Left renal cortex interstitium (tissue), 4 donors: ENCODE measurements around the gene SIKE1. TPM values are rescaled to one million over a fixed set of nuclear protein-coding genes. Genes with fewer than 3 reads are reported as not detected.
"Not testable (repeated sequence)": the region's sequence is repeated elsewhere in the genome, so short reads cannot be mapped to it uniquely, and the experiment has no call there.

Experiments used
- DNase-seq, 4 donors: peaks; one replicate each; pipeline ENCODE4 v3.0.0-alpha.2; 2013; ENCODE audit warnings: low read depth in 4 of 4, low spot score in 2 of 4, missing footprints in 1 of 4
- polyA plus RNA-seq, 4 donors: library from polyadenylated mRNA; unstranded; fragments of 120-200 nt; gene quantifications; one replicate each; pipeline ENCODE4 v1.2.1, GENCODE V29; 2013; ENCODE audit not compliant: insufficient read length in 4 of 4

The SIKE1 gene
- 10 to 100 TPM; 47.9 to 62.3 (median 57.1) TPM for polyA plus RNA-seq

DNA sequence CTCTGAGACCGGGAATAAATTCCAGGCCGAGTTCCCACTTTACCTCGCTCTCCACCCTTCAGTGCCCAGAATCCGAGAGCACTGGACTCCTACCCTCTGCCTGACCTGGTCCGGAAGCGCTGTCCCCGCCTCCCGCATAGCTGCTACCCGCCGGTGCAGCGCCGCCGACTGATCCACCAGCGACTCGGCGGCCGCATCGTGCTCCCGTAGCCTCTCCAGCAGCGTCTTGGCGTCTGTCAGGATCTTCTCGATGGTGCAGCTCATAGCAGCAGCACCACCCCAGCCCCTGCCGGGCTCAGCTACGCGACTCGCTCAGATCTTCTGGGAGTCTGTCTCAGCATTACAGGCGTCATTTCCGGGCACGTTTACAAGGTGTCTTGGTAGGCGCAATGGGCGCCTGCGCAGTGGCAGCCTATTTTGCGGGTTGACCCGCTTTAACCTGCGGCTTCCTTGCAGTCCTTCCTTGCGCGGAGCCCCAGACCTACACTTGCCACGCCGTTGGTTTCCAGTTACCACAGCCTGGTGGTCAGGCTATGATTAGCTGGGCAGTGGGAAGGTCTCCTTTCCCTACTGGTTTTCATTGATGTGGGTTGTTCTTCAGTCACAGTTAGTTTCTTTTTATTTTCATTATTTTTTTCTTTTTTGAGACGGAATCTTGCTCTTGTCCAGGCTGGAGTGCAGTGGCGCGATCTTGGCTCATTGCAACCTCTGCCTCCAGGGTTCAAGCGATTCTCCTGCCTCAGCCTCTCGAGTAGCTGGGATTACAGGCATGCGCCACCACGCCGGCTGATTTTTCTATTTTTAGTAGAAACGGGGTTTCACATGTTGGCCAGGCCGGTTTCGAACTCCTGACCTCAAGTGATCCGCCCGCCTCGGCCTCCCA lies at the start of gene SIKE1:
Gene SIKE1 (minus strand): TSS at position 342 of the 883 bp plus-strand sequence. CDS start 78 bp downstream, at position 264.
- peak; percentile 79 to 90 (median 90) for DNase-seq

- DNase-seq = not testable (repeated sequence)
Measured at GRCh38 chr1:114830075-114830474, 49.6 kb upstream of the SIKE1 start.

DNA sequence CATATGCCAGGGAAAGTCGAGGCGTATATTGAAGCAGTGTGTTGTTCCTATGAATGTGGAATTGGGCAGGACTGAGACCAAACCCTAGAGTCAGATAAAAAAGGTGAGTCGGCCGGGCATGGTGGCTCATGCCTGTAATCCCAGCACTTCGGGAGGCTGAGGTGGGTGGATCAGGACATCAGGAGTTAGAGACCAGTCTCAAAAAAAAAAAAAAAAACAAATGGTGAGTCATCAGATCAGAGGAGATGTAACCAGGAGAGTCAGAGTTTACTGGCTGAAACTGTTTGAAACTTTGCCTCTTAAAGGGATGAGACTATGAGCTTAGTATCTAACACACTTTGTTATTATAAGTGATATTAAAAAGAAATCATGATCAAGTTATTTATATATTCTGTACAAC lies 47.8 kb upstream of the SIKE1 start:
- no peak for DNase-seq

DNA sequence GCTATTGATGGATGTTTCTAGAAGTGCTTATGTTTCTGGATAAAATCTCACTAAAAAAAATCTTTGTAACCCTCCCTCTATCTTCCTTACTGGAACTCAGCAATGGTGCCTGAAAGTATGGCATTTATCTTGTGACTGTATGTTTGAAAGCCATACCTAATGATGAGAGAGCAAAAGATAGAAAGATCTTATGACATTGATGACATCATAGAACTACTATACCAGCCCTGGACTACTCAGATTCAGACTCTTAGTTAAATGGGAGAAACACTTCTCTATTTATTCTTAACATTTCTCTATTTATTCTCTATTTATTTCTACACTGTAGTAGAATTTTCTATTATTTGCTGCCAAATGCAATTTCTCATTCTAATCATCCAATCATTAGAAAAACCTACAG lies 41.5 kb upstream of the SIKE1 start:
- DNase-seq = no peak

- no peak for DNase-seq
Measured at GRCh38 chr1:114820392-114820791, 39.9 kb upstream of the SIKE1 start.

DNA sequence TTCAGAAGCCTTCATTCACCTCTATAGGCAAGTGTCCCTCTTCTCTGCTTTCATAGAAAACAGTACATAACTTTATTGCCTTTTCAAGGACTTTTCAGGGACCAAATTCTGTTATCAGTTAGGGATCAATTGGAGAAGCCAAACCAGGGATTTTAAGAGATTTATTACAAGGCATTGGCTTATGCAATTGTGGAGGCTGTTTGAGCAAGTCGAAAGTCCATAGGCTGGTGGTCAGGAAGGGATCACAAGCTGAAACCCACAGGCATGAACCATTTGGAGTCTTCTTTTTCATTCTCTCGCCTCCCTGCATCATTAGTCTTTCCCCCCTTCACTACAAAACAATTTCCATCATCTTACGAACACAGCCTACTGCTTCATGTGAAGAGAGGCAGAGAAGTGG lies 39.4 kb upstream of the SIKE1 start:
- DNase-seq = no peak

DNA sequence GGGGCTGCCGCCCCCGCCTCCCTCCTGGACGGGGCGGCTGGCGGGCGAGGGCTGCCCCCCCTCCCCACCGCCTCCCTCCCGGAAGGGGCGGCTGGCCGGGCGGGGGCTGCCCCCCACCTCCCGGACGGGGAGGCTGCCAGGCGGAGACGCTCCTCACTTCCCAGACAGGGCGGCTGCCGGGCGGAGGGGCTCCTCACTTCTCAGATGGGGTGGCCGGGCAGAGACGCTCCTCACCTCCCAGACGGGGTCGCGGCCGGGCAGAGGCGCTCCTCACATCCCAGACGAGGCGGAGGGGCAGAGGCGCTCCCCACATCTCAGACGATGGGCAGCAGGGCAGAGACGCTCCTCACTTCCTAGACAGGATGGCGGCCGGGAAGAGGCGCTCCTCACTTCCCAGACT lies 24.0 kb upstream of the SIKE1 start:
- not testable (repeated sequence) for DNase-seq

DNA sequence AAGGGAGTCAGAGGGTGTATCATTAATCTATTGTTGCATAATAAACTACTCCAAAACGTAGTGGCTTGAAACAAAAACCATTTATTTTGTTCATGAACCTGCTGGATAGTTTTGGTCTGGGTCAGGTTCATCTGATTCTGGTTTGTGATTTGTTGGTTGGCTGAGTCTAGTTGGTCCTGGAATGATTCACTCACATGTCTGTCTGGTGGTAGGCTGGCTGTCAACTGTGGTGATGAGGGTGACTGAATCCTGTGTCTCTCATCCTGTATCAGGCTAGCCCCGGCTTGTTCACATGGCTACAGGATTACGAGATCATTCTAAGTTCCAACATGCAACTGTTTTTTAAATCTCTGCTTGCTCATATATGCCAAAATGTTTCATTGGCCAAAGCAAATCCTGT lies 22.5 kb upstream of the SIKE1 start:
- no peak for DNase-seq

GRCh38 chr1:114794038-114794437 lies 13.6 kb upstream of the SIKE1 start:
- DNase-seq = no peak

- not testable (repeated sequence) for DNase-seq
Measured at GRCh38 chr1:114790581-114790980, 10.1 kb upstream of the SIKE1 start.

GRCh38 chr1:114786440-114786839 lies 6.0 kb upstream of the SIKE1 start:
- not testable (repeated sequence) for DNase-seq

DNA sequence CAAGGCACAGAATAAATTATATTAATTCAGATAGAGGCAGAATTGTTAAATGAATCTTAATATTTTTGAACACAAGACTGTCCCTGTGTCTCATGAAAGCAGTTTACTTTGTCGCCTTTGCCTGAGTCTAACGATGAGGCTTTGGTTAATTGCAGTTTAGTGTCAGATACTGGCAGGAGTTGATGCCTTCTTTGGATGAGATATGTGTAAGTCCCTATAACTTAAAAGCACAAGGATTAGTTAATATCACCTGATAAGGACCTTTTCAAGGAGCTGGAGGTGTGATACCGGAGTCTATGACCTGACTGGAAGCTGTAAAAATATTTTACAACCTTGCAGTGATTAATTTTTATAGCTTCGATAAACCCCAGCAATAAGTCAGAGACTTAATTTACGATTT lies 2.0 kb upstream of the SIKE1 start:
- DNase-seq = no peak

GRCh38 chr1:114779722-114780121 lies 763 bp downstream of the SIKE1 start:
- DNase-seq = no peak

- not testable (repeated sequence) for DNase-seq
Measured at GRCh38 chr1:114776726-114777125, 3.8 kb downstream of the SIKE1 start.

DNA sequence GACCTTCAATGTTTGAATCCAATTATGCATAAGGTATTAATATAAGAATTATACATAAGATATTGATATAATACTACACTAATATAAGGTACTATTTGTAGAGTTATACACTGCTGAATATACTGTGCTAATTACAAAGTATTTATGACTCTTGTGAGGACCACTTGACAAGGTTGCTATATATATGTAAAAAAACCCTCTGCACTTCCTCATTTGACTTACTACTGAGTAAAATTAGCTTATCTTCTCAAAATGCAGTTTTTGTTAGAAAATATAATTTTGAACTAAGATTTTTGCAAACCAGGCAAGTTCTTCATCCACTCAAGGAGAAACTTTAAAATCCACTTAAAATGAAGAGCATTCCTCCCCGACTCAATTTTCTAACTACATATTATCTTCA lies 8.5 kb downstream of the SIKE1 start:
- DNase-seq = no peak

GRCh38 chr1:114770989-114771388 lies 9.5 kb downstream of the SIKE1 start:
- DNase-seq = no peak

DNA sequence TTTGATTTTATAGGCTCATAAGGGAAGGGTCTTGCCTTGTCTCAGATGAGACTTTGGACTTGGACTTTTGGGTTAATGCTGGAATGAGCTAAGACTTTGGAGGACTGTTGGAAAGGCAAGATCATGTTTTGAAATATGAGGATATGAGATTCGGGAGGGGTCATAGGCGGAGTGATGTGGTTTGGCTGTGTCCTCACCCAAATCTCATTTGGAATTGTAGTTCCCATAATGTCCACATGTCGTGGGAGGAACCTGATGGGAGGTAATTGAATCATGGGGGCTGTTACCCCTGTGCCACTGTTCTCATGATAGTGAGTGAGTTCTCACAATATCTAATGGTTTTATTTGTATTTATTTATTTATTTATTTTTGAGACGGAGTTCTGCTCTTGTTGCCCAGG lies 15.8 kb downstream of the SIKE1 start:
- no peak for DNase-seq

- DNase-seq = peak in 1 of 4 donors; percentile 3
Measured at GRCh38 chr1:114758256-114758832, 22.1 kb downstream of the SIKE1 start.

DNA sequence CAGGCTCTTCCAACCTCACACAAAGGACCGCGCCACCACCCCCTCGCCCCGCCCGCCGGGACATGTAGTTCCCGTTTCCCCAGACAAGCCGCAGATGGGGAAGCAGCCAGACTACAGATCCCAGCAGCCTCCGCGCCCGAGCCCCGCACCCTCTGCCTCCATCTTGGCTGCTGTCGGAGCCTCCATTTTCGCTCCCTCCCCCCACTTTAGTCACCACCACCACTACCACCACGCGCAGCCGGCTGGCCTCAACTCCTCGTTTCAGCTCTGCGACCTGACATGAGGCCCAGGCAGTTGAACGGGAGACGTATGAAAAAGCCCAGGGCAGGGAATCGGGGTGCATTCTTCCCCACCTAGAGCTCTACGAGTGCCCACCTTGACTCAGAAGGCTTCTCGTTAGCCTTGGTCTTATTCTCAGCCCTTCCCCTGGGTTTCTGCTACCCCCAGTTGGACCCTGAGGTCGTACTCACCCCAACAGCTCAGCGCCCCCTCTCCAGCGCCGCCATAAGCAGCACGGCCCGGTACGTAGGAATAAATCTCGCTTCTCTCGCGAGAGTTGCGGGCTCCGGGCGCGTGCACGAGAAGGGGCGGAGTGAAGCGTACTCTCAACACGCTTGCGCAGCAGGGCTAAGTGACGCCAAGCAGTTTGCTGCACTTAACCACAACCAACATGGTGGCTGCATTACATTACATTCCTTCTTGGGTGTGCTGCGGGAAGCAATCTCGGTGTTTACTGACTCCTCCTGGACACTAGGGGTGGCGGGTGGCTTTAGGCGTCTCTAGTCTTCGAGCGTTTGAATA lies 22.8 kb downstream of the SIKE1 start, which contains the start of gene CSDE1:
Gene CSDE1 (minus strand): TSS at position 530 of the 801 bp plus-strand sequence. CDS start 18,094 bp downstream, outside the sequence.
- peak; percentile 95 to 97 (median 96) for DNase-seq

- peak in 1 of 4 donors; percentile 13 for DNase-seq
Measured at GRCh38 chr1:114756949-114757454, 23.5 kb downstream of the SIKE1 start.
